ENCODE results near the gene LRP1B.

DNA sequence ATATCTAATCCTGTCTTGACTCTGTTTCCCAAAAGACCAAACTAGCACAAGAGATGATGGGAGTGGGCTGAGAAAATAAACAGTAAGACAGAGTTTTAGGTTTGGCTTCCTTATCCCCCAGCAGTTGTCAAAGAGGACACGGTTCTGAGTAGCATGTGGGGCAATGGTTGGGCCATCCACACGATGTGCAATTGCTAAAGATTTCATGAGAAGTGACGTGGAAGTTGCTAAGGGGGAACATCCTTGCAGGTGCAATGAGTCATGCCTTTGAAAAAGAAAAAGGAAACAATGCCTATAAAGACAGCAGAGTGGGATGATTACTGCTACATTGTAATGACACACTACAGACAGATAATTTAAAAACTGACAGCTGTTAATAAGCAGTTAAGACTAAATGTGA, 1395.8 kb downstream of the LRP1B start:
- no peak for TF ChIP-seq EZH2phosphoT487 (IDR thresholded peaks at IDR 0.05; ENCODE audit: insufficient read depth, low read depth)
- TF ChIP-seq EZH2 (IDR thresholded peaks at IDR 0.05; ENCODE audit: insufficient read depth, poor library complexity, severe bottlenecking), result no peak
